HG02938 (cell line): ENCODE data around the gene GOLGA6B.
"Not testable (repeated sequence)": the region's sequence is repeated elsewhere in the genome, so short reads cannot be mapped to it uniquely, and the experiment has no call there.

Experiments
- ATAC-seq: cut with Tn5 transposase; IDR thresholded peaks from one replicate; pipeline ENCODE4 v1.9.1; 2021; ENCODE audit warnings: mild to moderate bottlenecking, moderate library complexity; ENCODE audit not compliant: unreplicated experiment

GOLGA6B gene

GRCh38 chr15:72654397-72654796 is at the start of gene GOLGA6B:
Gene GOLGA6B (plus strand): TSS chr15:72654697. CDS start chr15:72654738, 41 bp downstream.
- not testable (repeated sequence) for ATAC-seq

DNA sequence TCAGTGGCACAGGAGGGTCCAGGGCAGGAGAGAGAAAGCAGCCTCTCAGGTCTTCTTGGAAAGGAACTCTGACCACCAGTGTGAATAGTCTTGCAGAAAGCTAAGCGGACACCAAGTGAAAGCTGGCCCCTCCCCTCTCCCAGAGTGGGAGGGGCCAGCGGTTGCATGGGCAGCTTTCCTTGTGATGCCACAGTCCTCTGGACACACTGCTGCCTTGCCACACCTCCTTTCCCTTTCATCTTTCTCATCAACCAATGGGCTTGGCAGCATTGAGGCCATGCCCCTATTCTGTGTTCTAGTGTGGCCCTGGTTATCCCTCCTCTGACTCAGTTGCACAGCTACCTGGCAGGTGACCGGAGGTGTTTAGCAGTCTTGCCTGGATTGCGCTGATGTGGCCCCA is 49.7 kb upstream of the GOLGA6B start:
- ATAC-seq, result no peak

DNA sequence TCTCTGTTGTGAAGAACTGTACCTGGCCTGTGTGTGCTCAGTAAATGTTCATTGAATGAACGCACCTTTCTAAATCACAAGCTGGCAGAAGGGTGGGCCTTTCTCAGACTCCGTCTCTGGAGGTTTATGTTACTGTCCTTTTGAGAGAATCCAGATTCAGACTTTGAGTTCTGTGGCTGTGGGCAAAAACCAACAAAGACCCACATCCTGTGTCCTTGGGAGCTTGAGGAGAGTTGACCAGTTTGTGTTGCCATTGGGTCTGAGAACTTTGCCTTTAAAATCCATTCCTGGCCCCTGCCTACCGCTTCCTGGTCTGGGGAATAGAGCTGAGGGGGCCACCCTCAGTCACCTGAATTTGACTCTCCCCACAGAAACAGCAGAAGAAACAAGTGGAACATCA is 46.4 kb upstream of the GOLGA6B start:
- ATAC-seq, result not testable (repeated sequence)

- no peak for ATAC-seq
Observed at GRCh38 chr15:72609862-72610261, 44.6 kb upstream of the GOLGA6B start.

- not testable (repeated sequence) for ATAC-seq
Observed at GRCh38 chr15:72612324-72612723, 42.2 kb upstream of the GOLGA6B start.

DNA sequence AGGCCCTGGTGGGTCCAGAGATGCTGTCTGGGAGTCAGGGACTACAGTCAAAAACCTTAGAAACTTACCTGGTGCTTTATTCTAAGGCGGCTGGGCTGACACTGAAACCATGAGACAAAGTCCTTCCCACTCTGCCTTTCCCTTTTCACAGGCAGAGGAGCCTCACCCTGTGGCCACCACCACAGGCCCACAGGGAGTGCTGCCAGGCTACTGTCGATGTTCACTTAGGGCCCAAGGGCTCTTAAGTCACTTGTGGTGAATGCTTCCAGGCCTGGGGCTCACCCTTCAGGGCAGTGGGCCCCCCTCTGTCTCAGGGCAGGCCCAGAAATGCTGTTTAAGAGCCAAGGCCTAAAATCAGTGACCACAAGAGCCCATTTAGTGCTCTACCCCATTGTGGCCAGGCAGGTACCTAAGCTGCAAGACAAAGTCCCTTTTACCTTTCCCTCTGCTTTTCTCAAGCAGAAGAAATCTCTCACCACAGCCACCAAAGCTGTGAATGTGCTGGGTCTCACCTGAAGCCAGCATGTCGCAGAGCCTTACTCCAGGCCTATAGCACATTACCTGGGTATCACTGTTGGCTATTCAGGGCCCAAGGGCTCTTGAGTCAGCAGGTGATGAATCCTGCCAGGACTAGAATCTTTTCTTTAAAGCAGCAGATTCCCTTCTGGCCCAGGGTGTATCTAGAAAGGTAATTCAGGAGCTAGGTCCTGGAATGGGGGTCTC is 39.5 kb upstream of the GOLGA6B start:
- no peak for ATAC-seq

- not testable (repeated sequence) for ATAC-seq
Observed at GRCh38 chr15:72615533-72616233, 38.8 kb upstream of the GOLGA6B start.

GRCh38 chr15:72616491-72617210 is 37.8 kb upstream of the GOLGA6B start:
- no peak for ATAC-seq

GRCh38 chr15:72623854-72624253 is 30.6 kb upstream of the GOLGA6B start:
- not testable (repeated sequence) for ATAC-seq

DNA sequence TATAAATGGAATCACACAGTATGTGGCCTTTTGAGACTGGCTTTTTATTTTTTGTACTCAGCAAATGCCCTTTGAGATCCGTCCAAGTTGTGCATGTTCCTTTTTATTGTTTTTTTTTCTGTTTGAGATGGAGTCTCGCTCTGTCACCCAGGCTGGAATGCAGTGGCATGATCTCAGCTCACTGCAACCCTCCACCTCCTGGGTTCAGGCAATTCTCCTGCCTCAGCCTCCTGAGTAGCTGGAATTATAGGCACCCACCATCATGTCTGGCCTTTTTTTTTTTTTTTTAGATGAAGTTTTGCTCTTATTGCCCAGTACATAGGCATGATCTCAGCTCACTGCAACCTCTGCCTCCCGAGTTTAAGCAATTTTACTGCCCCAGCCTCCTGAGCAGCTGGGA is 28.3 kb upstream of the GOLGA6B start:
- ATAC-seq, result not testable (repeated sequence)

GRCh38 chr15:72628249-72629067 is 26.0 kb upstream of the GOLGA6B start:
- not testable (repeated sequence) for ATAC-seq

- ATAC-seq, result not testable (repeated sequence)
Observed at GRCh38 chr15:72629068-72629570, 25.4 kb upstream of the GOLGA6B start.

- ATAC-seq, result not testable (repeated sequence)
Observed at GRCh38 chr15:72636519-72637282, 17.8 kb upstream of the GOLGA6B start.

DNA sequence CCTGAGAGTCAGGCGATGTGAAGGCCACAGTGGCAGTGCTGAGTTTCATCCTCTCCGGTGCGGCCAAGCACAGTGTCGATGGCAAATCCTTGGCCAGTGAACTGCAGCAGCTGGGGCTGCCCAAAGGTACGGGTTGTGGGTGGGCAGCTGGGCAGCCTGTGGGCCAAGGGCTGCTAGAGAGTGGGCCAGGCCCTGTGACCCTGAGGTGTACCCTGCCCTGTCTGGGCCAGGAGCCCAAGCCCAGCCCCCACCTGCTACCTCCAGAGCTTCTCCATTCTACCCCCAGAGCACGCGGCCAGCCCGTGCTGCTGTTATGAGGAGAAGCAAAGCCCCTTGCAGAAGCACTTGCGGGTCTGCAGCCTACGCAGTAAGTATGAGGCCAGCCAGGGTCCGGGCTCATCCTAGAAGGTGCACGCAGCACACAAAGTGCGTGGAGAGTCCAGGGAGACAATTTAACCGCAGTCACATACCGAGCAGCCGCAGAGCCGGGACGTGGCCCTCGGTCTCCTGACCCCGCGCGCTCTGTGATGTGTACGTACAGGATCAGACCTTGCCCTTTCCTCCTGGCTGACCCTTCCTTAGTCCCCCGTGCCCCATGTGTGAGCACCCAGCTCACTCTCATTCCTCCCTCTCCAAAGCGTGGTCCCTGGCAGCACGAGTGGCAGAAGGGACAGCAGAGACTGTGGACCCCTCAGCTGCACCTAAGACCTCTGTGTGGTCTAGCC is 14.6 kb upstream of the GOLGA6B start:
- ATAC-seq, result not testable (repeated sequence)

- not testable (repeated sequence) for ATAC-seq
Observed at GRCh38 chr15:72642271-72642670, 12.2 kb upstream of the GOLGA6B start.

DNA sequence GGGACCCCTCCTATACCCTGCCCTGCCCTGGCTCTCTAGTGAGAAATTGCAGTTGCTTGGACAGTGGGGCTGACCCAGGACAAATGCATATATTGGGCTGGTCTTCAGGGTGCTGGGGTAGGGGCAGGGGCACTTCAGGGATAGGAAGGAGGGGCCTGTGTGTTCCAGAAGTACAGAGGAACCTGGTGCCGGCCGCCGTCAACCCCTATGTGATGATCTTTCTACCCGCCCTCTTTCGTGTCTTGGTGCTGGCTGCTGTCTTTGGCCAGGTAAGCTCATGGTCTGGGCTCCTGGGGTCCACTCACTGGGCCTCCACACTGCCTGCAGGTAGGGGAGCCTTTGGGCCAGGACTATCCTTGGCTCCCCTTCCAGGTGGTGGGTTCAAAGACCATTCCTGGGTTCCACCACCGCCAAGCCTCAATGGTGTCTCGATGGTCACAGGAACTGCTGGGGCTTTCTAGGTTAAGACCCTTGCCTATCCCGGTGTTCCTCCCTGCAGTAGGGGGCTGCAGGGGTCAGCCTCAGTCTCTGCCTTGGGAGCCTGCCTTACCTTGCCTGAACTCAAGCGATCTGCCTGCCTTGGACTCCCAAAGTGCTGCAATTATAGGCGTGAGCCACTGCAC is 5.8 kb upstream of the GOLGA6B start:
- not testable (repeated sequence) for ATAC-seq

DNA sequence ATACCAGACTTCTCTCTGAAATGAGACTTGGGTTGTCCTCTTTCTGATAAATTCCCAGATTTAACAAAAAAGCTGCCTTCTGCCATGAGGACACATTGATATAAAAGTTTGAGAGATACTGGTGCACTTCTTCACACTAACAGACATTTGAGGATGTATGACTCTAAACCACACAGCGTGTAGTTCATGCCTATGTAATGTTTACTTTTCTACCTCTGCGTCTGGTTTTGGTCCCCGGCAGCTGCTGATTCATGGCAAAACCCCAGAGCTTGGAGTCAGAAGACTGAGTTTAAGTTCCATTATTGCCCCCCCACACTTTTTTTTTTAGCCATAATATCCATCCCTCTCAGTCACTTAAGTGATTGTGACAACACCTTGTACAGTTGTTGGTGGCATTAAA is 1.5 kb downstream of the GOLGA6B start:
- ATAC-seq, result not testable (repeated sequence)

GRCh38 chr15:72661081-72661480 is 6.6 kb downstream of the GOLGA6B start:
- ATAC-seq, result not testable (repeated sequence)

DNA sequence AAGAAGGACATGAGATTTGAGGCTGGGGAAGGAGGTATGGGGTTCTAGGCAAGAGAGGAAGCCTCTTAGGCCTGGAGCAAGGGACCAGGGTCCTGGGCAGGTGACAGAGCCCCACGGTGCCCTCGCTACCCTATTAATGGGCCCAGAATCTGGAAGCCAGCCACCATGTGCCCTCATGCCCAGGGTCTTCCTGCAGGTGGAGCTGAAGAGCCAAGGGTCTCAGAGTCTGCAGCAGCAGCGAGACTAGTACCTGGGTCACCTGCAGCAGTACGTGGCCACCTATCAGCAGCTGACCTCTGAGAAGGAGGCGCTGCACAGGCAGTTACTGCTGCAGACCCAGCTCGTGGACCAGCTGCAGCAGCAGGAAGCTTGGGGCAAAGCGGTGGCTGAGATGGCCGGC is 9.4 kb downstream of the GOLGA6B start:
- ATAC-seq, result not testable (repeated sequence)
